Cortex of kidney (tissue), 1 donor: ENCODE data around the gene CAMSAP2.
"Not testable (repeated sequence)": the region's sequence is repeated elsewhere in the genome, so short reads cannot be mapped to it uniquely, and the experiment has no call there.

ENCODE experiments used
- DNase-seq: peaks from one replicate; lab custom pipeline; 2025; lab: John Stamatoyannopoulos, UW

The CAMSAP2 gene

DNA sequence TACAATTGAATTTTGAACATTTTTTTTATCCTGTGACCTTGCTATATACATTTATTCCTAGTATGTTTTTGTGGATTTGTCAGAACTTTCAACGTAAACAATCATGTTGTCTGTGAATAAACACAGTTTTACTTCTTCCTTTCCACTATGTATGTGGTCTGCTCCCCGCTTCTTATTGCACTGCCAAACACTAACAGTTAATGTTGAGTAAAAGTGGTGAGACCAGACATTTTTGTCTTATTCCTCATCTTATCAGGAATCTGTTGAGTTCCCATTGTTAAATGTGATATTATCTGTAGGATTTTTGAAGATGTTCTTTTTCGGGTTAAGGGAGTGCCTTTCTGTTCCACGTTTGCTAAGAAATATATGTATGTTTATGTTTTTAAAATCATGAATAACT lies 45.9 kb downstream of the CAMSAP2 start:
- DNase-seq: no peak

DNA sequence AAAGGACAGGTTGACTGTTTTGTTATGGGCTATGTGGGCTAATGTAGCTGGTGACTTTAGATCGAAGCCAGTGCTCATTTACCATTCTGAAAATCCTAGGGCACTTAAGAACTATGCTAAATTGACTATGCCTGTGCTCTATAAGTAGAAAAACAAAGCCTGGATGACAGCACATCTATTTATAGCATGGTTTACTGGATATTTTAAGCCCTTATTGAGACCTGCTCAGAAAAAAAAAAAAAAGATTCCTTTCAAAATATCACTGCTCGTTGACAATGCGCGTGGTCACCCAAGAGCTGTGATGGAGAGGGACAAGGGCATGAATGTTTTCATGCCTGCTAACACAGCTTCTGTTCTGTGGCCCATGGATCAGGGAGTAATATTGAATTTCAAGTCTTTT lies 48.1 kb downstream of the CAMSAP2 start:
- DNase-seq: no peak

DNA sequence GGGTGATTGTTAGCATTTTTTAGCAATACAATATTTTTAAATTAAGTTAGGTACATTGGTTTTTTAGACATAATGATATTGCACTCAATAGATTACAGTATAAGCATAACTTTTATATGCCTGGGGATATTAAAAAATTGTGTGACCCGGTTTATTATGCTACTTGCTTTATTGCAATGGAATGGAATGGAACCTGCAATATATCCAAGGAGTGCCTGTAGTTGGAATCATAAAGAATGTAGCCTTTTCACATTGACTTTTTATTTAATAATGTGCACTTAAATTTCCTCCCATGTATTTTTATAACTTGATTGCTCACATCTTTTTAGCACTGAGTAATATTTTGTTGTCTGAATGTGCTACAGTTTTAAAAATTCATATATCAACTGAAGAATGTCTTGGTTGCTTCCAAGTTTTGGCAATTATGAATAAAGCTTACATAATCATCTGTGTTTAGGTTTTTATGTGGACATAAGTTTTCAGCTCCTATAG lies 49.2 kb downstream of the CAMSAP2 start:
- no peak for DNase-seq

DNA sequence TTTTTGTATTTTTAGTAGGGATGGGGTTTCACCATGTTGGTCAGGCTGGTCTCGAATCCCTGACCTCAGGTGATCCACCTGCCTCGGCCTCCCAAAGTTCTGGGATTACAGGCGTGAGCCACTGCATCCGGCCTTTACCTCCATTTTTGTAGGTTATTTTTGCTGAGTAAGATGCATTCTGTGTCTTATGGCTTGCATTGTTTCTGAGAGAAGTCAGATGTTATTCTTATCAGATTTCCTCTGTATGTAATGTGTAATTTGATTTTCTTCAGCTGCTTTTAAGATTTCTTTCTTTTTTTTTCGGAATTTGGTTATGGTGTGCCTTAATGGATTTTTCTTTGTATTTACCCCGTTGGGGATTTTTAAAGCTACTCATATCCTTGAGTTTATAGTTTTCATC lies 52.3 kb downstream of the CAMSAP2 start:
- DNase-seq: not testable (repeated sequence)

DNA sequence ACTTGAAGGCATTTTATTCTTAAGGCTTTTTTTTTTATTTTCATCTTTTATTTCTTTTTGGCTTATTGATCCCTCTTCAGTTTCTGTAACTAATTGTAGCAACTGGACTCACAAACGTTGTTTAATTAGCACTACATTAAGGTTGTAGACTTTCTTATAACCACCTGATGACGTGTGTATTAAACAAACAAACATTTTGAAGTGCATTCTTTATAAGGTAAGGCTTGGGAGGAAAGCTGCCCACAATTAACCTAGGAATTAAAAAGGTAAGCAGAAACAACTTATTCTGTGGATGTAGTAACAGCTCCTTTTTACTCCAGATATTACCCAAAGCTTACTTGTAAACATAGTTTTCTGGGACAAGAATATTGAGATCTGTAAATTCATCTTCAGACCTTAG lies 55.0 kb downstream of the CAMSAP2 start:
- no peak for DNase-seq

DNA sequence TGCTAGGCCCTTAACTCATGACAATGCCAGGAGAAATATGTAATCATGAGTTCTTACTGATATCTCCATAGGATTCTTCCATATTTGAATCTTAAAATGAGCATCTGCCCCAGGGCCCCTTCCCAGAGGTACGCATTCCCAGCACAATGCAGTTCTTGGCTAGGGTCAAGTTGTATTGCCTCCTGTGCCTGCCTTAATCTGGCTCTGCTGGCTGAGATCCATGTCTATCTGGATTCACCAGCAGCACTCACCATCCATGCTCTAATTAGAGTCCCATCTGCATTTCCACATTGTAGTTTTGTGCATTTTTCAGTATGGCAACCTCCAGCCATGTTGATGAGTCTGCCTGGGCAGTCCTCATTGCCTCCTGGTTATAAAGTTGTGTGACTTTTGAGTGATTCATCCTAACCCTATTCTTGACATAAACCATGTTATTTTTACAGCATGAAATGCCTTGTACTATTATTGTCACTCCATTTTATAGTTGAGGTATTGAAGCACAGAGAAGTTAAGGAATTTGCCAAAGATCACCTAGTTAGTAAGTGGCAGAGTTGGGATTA lies 55.9 kb downstream of the CAMSAP2 start:
- DNase-seq: no peak

DNA sequence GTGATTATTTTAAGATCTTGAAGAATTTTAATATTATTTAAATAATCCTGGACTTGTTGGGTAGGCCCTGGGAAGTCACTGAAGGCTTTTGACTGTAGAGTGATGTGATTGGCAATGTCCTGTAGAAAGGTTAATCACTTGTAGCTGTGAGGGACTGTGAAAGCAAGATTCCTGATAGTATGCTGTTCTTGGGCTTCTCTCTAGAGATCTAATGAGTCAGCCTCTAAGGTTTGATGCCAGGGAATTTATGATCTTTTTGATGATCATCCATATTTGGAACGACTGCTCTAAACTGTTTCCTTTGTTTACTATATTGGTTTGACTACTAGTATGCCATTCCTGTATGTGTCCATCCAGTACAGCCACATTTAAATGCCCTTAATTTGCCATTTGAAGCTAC lies 56.5 kb downstream of the CAMSAP2 start:
- DNase-seq: no peak

DNA sequence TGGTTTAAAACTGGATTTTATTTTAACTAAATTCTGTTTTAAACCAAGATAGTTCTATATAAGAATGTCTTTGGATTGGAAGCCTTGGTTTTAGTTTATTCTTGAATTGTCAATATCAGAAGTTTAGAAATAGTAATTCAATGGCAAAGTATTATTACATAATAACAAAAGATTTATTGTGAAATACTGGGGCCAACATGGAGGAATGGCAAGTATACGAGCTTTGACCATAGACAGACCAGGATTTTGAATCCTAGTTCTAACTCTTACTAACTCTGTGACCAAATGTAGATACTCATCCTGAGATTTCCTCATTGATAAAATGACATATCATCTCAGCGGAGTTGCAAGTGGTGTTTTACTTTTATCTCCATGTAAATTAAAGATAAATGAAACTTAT lies 63.3 kb downstream of the CAMSAP2 start:
- no peak for DNase-seq

DNA sequence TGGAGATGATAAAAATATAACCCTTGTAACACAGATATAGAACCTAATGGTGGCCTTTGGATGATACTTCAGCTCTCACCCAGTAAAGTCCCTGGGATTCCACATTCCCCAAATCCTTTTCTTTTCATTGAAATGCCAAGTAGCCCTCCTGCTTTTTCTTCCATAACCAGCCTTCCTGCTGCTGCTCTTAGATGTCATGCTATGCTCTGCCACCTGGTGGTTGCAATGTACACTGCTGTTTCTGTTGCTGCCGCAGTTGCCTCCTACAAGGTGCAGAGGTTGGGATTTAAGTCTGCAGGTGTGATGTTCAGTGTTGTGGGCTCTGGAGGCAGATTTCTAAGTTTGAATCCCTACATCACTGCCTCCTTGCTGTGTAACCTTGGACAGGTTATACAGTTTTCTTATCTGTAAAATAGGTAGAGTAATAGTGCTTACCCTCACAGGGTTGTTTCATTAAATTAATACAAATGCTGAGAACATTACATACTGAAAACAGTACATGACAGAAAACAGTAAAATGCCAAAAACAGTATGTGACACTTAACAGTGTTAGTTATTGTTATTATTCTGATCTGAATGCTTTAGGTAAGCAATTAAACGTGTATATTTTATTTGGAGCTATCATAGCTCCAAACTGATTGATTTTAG lies 64.3 kb downstream of the CAMSAP2 start:
- no peak for DNase-seq

DNA sequence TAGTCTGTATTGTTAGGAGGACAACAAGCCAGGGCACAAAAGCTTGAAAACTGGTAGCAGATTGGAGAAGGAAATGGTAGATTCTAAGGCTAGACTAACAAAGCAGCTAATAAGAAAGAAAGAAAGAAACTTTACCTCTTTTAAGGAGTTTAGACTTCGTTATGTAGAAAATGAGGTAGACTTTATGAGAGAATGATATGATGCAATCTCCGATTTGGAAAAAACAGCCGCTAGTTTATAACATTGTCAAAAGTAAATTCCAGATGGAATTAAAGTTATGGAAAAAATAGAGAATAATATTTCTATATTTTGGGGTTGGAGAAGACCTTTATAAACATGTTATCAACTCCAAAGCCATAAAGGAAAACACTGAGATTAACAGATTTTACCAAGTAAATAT lies 67.0 kb downstream of the CAMSAP2 start:
- DNase-seq: no peak

DNA sequence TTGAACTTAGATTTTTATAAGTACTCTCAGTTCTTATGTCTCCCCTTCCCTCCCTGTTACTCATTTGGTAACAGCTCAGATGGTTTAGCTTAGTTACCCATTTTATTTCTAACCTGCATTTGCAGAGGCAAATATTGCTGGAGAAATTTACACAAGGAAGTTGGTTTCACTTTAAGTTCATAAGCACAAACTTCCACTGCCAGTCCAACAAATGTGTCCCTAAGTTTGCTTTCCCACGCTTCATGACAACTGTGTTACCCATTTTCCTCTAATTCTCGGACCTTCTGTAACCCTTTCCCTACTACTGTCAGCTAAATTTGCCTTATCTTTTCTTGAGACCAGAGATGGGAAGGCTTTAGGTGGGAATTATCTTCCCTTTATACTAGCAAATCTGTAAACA lies 70.2 kb downstream of the CAMSAP2 start:
- no peak for DNase-seq

DNA sequence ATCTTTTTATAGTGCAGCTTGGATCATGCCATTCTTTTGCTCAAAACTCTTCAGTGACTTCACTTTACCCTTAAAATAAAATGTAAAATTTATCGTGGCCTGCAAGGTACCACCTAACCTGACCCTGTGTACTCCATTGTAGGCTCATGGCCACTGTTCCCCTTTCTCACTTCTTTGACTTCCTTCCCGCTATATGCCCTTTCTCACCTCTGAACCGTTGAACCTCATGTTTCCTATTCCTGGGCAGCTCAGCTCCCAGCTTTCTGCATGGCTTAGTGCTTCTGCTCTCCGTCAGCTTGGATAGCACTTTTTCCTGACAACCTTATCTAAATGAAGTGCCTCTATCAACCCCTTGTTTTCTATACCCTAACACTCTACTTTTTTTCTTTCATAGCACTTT lies 73.0 kb downstream of the CAMSAP2 start:
- DNase-seq: no peak

DNA sequence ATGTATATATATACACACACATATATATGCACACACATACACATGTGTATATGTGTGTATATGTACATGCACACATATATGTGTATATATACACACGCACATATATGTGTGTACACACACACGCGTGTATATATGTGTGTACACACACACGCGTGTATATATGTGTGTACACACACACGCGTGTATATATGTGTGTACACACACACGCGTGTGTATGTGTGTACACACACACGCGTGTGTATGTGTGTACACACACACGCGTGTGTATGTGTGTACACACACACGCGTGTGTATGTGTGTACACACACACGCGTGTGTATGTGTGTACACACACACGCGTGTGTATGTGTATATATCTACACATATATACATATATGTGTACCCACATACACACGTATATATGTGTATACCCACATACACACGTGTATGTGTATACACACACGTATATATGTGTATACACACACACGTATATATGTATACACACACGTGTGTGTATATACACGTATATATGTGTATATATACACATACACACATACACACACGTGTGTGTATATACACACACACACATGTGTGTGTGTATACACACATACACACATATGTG lies 78.0 kb downstream of the CAMSAP2 start:
- not testable (repeated sequence) for DNase-seq

DNA sequence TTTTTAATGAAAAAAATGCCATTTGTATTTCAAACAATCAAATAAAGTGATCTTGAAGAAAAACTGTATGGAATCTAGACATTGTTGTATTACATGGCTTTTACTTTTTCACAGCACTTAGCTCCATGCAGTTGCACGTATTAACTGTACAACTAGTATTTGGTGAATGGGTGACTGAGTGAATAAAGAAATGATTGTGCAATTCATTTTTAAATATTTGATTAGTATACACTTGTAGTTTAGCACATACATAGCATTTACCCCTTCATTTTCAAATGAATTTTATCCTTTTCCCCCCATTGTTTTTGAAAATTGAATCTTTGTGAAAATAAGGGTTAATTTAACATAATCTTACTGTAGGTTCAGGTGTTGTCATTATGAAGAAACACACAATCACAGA lies 79.6 kb downstream of the CAMSAP2 start:
- no peak for DNase-seq

DNA sequence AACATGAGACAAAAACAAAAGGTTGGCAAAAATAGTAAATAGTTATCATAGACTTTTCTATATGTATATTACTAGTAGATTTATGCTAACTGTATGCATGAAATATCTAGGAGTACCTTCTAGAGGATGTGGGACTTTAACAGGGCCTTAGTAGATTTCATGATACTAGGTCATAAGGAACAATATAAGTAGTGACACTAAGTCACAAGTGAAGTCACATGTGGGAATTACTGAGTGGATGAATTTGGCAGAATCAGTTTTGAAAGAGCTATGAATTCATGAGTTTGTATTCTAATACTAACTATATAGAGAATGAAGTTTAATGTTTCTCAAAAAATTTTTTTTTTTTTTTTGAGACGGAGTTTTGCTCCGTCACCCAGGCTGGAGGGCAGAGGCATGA lies 81.0 kb downstream of the CAMSAP2 start:
- no peak for DNase-seq

DNA sequence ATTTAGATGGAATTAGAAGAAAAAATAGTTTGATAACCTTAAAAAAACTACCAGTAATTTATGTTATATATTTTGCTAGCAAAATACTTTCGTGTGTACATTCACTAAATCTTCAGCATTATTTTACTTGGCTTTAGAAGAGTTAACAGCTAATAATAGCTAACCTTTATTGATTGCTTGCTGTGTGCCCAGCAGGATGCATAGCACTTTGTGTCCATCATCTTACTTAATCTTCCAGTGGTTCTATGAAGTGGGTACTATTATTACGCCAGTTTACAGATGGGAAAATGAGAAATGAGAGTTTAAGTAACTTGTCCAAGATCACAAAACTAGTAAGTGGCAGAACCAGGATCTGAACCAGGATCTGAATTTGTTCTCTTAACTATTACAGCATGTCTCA lies 92.4 kb downstream of the CAMSAP2 start:
- DNase-seq: no peak

DNA sequence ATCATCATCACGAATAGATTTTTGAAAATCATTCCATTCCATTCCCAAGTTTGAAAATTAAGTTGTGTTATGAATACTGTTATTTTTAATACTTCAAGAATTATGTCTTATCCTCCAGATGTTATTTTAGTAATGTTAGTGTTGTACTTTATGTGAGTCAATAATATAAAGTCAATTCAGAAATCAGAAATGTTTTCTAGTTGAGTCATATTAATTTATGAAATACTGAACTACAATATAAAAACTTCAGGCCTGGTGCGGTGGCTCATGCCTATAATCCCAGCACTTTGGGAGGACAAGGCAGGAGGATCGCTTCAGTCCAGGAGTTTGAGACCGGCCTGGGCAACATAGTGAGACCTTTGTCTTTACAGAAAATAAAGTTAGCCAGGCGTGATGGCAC lies 95.7 kb downstream of the CAMSAP2 start:
- no peak for DNase-seq

DNA sequence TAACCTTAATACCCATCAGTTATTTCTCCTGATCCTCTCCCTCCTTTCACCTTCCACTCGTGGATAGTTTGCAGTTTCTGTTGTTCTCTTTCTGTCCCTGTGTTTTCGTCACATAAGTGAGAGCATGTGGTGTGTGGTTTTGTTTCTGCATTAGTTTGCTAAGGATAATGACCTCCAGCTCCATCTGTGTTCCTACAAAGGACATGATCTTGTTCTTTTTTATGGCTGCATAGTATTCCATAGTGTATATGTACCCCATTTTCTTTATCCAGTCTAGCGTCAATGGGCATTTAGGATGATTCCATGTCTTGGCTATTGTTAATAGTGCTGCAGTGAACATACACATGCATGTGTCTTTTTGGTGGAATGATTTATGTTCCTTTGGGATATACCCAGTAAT lies 97.5 kb downstream of the CAMSAP2 start:
- no peak for DNase-seq

DNA sequence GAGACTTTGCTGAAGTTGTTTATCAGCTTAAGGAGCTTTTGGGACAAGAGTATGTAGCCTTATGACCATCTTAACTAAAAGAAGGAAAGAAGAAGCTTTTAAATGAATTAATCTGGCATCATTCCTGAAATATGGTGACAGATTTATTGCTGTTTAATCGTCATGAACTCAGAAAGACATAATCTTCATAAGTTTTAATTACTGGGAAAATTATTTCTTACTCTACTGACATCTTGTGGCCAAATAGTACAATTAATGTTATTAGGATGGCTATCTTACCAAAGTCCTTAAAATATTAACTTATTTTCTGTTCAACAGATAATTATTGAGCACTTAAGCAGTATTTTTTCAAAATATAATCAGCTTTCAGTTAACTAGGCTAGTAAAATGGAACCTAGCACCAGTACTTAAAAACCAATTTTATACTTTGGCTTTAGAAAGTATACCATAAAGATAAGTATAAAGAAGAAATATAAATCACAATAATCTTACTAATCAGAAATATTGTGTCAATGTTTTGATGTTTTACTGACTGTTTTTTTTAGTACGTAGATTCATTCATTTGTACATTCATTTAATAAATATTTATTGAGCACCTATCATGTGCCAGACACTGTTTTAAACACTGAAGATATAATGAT lies 99.4 kb downstream of the CAMSAP2 start:
- no peak for DNase-seq

DNA sequence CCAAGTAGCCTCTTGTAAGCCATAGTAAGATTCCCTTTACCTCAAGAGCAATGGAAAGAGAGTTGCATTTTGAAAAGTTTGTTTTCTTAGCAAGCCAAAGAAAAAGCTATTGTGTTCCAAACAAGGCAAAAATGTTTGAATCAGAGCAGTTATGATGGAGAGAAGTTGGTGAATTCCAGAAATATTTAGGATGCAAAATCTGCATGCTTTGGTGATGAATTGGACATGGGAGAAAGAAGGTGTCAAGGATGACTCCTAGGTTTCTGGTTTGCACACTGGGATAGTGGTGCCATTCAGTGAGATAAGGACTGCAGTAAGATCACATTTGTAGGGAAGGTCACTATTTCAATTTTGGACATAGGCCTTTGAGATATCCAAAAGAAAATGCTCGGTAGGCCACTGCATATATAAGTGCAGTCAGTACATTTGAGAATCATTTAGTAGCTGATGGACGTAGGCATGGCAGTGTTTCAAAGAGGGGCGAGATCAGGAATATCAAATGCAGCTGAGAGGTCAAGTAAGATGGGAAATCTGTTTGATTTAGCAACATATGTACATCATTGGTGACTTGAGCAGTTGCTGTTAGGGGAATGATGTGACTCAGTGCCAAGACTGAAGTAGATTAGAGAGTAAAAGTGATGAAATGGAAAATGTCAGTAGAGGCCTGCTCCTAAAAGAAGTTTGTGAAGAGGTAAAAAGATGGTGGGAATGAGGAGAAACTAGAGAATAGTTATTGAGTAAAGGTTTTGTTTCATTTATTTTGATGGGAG lies 100.2 kb downstream of the CAMSAP2 start:
- no peak for DNase-seq

DNA sequence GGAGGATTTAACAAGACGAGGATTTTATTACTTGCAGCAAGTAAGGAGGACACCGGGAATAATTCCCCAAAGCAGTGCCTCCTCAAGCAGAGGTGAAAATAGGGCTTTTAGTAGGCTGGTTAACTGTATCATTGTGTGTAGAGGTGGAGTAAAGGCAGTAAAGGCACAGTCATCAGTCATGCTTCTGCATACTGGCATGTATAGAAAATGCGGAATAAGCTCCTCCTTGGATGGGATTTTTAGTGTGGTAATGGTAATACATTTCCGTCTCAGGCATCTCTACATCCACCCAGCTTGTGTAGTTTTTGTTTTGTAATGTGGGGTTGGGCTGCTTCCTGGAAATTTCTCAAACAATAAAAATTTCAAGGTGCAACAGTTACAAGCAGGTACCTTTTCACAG lies 106.7 kb downstream of the CAMSAP2 start:
- no peak for DNase-seq

DNA sequence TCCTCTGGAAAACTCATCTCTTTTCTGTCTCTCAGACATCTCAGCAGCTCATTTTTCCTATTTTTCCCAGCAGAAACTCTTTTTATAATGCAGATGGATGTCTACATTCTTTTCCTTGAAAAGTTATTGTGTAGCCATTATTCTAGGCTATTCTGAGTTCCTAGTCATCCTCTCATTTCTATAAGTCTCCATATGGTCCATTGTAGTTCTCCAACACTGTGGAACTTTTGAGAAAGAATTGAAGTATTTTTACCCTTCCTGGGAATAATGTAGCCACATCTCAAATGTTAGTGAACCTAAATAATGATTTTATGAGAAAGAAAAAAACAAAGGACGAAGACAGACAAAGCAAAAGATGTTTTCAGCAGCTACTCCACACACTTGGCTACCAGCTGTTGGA lies 107.7 kb downstream of the CAMSAP2 start:
- DNase-seq: no peak

DNA sequence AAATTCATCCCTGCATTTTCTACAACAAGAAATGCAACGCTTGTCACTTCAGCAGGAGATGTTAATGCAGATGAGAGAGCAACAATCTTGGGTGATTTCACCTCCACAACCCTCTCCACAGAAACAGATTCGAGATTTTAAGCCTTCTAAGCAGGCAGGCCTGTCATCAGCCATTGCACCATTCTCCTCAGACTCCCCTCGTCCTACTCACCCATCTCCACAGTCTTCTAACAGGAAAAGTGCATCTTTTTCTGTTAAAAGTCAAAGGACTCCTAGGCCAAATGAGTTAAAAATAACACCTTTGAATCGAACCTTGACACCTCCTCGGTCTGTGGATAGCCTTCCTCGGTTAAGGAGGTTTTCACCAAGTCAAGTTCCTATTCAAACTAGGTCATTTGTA lies 110.7 kb downstream of the CAMSAP2 start:
- no peak for DNase-seq
